SW480 (cell line): Measurements from ENCODE around the gene IFNAR2.
A peak's percentile ranks its signal among the peaks of the same experiment; 100 is the strongest.

Experiments
- DNase-seq: peaks from one replicate; pipeline ENCODE4 v3.0.0-alpha.2; 2016; ENCODE audit warnings: low spot score

Gene IFNAR2

DNA sequence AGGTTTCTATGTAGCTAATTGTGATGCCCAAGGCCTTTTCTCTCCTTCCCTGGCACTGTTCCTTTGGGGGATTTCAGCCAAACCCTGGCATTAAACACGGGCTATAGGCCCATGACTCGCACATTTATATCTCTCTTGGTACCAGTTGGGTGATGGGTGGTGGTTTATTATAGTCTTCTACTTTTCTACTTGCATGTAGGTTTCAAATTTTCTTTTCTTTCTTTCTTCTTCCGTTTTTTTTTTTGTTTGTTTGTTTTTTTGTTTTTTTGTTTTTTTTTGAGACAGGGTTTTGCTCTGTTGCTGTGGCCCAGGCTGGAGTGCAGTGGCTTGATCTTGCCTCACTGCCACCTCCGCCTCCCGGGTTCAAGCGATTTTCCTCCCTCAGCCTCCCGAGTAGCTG is 37.5 kb downstream of the IFNAR2 start:
- DNase-seq, result no peak

DNA sequence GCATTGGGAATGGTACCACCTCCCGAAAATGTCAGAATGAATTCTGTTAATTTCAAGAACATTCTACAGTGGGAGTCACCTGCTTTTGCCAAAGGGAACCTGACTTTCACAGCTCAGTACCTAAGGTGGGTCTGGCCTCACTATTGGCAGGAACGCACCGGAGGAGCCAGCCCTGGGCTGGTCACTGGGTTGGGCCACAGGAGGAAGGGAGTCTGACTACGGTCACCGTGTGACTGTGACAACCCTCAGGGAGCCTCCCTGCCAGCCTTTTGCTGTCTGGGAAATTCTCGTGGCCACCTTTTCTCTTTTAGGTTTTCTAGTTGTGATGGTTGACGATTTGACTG is 38.6 kb downstream of the IFNAR2 start:
- no peak for DNase-seq

DNA sequence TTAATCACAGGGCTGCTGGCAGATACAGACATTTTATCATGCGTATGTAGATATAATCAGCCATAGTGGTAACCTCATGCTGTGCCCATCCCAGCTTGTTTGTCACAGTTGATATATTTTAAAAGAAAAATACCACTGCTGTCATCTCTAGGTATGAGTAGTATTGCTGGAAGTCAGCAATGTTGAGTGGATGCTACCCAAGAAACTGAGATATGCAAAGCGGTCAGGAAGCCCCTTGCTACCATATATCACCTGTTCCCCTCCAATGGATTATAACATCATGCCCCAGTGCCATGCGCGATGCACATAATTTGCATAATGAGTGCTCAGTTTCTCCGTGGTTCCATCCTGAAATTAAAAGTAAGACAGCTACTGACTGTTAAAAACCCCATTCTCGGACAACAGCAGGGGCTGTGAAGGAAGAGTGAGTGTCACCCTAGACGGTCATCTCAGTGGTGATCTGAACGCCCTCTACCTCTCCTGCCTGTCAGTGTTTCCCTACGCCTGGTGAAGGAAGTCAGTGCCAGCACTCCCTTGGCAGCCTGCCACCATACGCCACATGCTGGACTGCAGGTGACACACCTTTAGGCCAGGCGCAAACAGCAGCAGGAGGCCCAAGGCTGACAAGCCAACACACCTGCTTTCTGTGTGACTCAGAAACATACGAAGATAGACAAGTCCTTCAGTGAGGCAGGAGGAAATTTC is 39.2 kb downstream of the IFNAR2 start:
- peak; percentile 93 for DNase-seq

DNA sequence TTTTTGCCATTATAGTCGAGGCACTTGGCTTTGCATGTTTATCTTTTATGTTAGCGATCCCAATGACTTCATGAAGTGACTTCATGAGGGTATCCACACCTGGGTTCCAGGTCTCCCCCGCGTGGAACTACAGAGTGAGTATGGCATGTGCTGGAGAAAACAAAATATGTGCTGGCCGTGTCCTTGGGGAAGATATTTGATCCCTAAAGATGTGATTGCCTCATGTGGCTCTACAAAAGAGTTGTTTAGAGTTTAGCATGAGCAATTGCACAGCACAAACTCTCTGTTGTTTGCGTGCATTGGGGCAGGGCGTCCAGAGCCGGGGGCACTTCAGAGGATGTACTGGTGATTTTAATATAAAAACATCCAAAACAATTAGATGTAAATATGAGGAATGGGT is 41.2 kb downstream of the IFNAR2 start:
- no peak for DNase-seq

DNA sequence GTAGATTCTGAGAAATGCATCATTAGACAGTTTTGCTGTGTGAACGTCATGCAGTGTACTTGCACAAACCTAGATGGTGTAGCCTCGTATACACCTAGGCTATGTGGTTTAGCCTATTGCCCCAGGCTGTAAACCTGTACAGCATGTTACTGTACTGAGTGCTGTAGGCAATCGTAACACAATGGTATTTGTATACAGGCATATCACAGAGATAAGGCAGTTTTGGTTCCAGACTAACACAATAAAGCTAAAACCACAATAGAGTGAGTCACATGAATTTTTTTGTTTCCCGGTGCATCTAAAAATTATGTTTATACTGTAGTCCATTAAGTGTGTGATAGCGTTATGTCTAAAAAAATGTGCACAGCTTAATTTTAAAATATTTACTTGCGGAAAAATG is 43.3 kb downstream of the IFNAR2 start:
- no peak for DNase-seq

DNA sequence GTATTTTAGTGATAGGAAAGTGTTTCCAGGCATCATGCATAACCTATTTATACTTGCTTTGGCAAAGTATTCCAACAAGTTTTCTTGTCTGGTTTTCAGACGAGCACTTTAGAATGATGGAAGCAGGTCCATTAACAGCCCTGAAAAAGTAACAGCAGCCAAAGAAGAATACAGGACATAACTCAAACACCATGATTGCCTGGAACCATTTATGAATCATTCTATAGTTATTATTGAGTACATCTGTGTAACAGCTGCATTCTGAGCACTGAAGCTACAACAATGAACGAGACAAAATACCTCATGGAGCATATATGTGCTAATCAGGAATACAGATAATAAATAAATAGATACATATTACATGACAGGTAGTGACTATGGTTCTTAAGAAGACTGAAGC is 49.0 kb downstream of the IFNAR2 start:
- DNase-seq, result no peak

DNA sequence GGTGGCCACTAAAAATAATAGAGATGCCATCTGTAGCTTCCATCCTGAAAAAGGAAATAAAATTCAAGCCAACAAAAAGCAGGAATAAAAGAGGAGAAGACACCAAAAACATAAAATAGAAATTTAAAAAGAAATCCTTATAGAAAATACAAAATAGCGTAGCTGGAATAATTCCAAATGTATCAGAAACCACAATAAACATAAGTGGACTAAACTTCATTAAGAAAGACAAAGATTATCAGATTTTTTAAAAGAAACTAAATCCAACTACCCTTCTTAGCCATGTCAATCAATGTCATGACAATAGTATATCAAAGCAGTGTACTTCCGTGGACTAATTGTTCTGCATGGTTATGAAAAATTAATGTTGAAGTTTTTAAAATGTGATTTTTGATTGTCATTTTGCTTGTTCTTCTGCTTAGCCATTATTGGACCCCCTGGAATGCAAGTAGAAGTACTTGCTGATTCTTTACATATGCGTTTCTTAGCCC is 49.6 kb downstream of the IFNAR2 start:
- no peak for DNase-seq
